Tibial nerve (tissue), 4 donors: ENCODE results near the gene SMC1B. TPM values are rescaled to one million over a fixed set of nuclear protein-coding genes. Genes with fewer than 3 reads are reported as not detected.
"Not testable (repeated sequence)": the region's sequence is repeated elsewhere in the genome, so short reads cannot be mapped to it uniquely, and the experiment has no call there.

Source experiments
- DNase-seq, 2 donors: peaks; one replicate each; pipeline ENCODE4 v3.0.0-alpha.2; 2019; ENCODE audit warnings: low spot score in 2 of 2
- H3K27ac ChIP-seq, 4 donors: fragments of 200-600 bp; sonication (generic) in 3 of 4; one replicate each; pipeline ENCODE4 v1.5.1; 2017 to 2019; ENCODE audit warnings: mild to moderate bottlenecking in 1 of 4
- H3K27me3 ChIP-seq, 2 donors: fragments of 200-600 bp; sonication (generic) in 1 of 2; one replicate each; pipeline versions ENCODE4 v1.5.1 to v1.6.0; 2017 to 2019
- H3K36me3 ChIP-seq, 3 donors: fragments of 200-600 bp; sonication (generic); one replicate each; pipeline ENCODE4 v1.5.1; 2018 to 2019
- H3K4me1 ChIP-seq, 4 donors: fragments of 200-600 bp; sonication (generic) in 3 of 4; one replicate each; pipeline ENCODE4 v1.5.1; 2017 to 2019
- H3K4me3 ChIP-seq, 4 donors: fragments of 200-600 bp; sonication (generic) in 3 of 4; one replicate each; pipeline ENCODE4 v1.5.1; 2017 to 2019; ENCODE audit warnings: mild to moderate bottlenecking in 1 of 4, moderate library complexity in 1 of 4
- H3K9me3 ChIP-seq, 4 donors: fragments of 200-600 bp; sonication (generic) in 3 of 4; one replicate each; pipeline ENCODE4 v1.5.1; 2017 to 2019
- EP300 ChIP-seq, 2 donors: sonication (generic); formaldehyde crosslinking; IDR thresholded peaks; one replicate each; pipeline ENCODE4 v1.6.1; 2017; ENCODE audit warnings: antibody characterized with exemption in 2 of 2, mild to moderate bottlenecking in 1 of 2
- POLR2A ChIP-seq, 2 donors: fragments of 450-650 bp; IDR thresholded peaks; one replicate each; pipeline ENCODE4 v1.6.1; 2017; ENCODE audit warnings: antibody characterized with exemption in 2 of 2, mild to moderate bottlenecking in 2 of 2, moderate library complexity in 2 of 2
- WGBS, 2 donors: methylation state at CpG; one replicate each; pipeline ENCODE4 v1.1.5; 2018; 5-methylcytosine and 5-hydroxymethylcytosine counted together
- total RNA-seq, 4 donors: library from RNA; depleted of rRNA; stranded (reverse); fragments of >200 nt; gene quantifications; one replicate each; pipeline ENCODE4 v1.1.0, GENCODE V29; 2016
- TF ChIP-seq, protein P1 (sequence below), 5 experiments: fragments of 200-600 bp in 3 of 5; fragments of 450-650 bp in 2 of 5; sonication (generic) in 3 of 5; IDR thresholded peaks; one replicate each; pipeline ENCODE4 v1.5.1; 2016 to 2019; ENCODE audit warnings: antibody characterized with exemption in 5 of 5, mild to moderate bottlenecking in 3 of 5, moderate library complexity in 2 of 5

The SMC1B gene
- total RNA-seq, 4 donors from 2014 or later, result not detected

GRCh38 chr22:45302751-45303150 is 110.6 kb downstream of the SMC1B start:
- no peaks in the 10 kb centered on the region for H3K36me3 ChIP-seq
- no peak overlapping the region for H3K4me3 ChIP-seq
- H3K27me3 ChIP-seq, result peaks cover 0 to 2% of the 10 kb centered on the region in 2 donors
- DNase-seq, result no peak
- H3K9me3 ChIP-seq, result no peaks in the 10 kb centered on the region
- no peak for TF ChIP-seq EP300 (IDR thresholded peaks at IDR 0.05)
- TF ChIP-seq, protein P1, sequence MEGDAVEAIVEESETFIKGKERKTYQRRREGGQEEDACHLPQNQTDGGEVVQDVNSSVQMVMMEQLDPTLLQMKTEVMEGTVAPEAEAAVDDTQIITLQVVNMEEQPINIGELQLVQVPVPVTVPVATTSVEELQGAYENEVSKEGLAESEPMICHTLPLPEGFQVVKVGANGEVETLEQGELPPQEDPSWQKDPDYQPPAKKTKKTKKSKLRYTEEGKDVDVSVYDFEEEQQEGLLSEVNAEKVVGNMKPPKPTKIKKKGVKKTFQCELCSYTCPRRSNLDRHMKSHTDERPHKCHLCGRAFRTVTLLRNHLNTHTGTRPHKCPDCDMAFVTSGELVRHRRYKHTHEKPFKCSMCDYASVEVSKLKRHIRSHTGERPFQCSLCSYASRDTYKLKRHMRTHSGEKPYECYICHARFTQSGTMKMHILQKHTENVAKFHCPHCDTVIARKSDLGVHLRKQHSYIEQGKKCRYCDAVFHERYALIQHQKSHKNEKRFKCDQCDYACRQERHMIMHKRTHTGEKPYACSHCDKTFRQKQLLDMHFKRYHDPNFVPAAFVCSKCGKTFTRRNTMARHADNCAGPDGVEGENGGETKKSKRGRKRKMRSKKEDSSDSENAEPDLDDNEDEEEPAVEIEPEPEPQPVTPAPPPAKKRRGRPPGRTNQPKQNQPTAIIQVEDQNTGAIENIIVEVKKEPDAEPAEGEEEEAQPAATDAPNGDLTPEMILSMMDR (IDR thresholded peaks at IDR 0.05), result no peak
- TF ChIP-seq POLR2A (IDR thresholded peaks at IDR 0.05), result no peak
- 55 to 61% methylated on average over 8 of the region's 8 CpGs for WGBS, 2 donors
- H3K27ac ChIP-seq, result no peak overlapping the region
- no peaks in the 10 kb centered on the region for H3K4me1 ChIP-seq

- WGBS, 2 donors, result 66 to 78% methylated on average over 15 of the region's 15 CpGs
- no peak for DNase-seq
- H3K4me3 ChIP-seq, result no peak overlapping the region
- TF ChIP-seq, protein P1 (IDR thresholded peaks at IDR 0.05), result no peak
- H3K27me3 ChIP-seq, result peaks cover 0 to 2% of the 10 kb centered on the region in 2 donors
- H3K36me3 ChIP-seq, result no peaks in the 10 kb centered on the region
- no peaks in the 10 kb centered on the region for H3K9me3 ChIP-seq
- no peak overlapping the region for H3K27ac ChIP-seq
- H3K4me1 ChIP-seq, result no peaks in the 10 kb centered on the region
Observed at GRCh38 chr22:45298934-45299505, 114.4 kb downstream of the SMC1B start.

DNA sequence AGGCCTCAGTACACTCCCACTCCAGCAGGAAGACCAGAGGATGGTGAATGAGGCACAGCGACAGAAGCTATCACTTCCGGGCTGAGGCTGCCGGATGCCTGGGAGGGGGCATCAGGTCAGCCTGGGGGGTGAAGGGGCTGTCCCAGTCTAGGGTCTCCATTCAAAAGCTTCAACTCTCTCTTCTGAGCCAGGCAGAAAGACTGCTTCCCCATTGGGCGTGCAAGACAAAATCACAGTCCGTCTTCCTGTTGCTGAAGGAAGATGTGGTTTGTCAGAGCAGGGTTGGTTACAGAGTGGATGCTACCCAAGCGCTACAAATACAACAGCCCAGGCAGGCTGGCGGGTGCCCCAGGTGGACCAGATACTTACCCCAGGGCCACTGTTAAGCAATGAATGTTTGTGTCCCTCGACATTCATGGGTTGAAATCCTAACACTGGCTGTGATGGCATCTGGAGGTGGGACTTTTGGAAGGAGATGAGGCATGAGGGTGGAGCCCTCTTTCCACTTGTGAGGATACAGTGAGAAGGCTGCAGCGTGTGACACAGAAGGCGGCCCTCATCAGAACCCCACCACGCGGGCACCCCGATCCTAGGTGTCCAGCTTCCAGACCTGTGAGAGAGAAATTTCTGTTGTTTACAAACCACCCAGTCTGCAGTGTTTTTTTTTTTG is 116.6 kb downstream of the SMC1B start:
- H3K27ac ChIP-seq, result no peak overlapping the region
- DNase-seq, result no peak
- peaks cover 0 to 12% of the 10 kb centered on the region in 2 donors for H3K27me3 ChIP-seq
- H3K4me3 ChIP-seq, result no peak overlapping the region
- WGBS, 2 donors, result 57 to 70% methylated on average over 11 to 13 of the region's 13 CpGs
- H3K4me1 ChIP-seq, result no peaks in the 10 kb centered on the region
- H3K9me3 ChIP-seq, result no peaks in the 10 kb centered on the region
- TF ChIP-seq, protein P1 (IDR thresholded peaks at IDR 0.05), result no peak
- TF ChIP-seq EP300 (IDR thresholded peaks at IDR 0.05) (no peak), POLR2A (IDR thresholded peaks at IDR 0.05) (no peak)
- no peaks in the 10 kb centered on the region for H3K36me3 ChIP-seq

GRCh38 chr22:45295492-45295891 is 117.9 kb downstream of the SMC1B start:
- Histone ChIP-seq H3K9me3 (no peaks in the 10 kb centered on the region), H3K36me3 (no peaks in the 10 kb centered on the region), H3K4me3 (no peak overlapping the region), H3K4me1 (peaks cover 0 to 2% (median 0%) of the 10 kb centered on the region in 4 donors), H3K27me3 (peaks cover 0 to 19% of the 10 kb centered on the region in 2 donors), H3K27ac (no peak overlapping the region)
- TF ChIP-seq POLR2A (IDR thresholded peaks at IDR 0.05), result no peak
- TF ChIP-seq, protein P1 (IDR thresholded peaks at IDR 0.05), result no peak
- TF ChIP-seq EP300 (IDR thresholded peaks at IDR 0.05), result no peak
- 75 to 84% methylated on average over 6 to 9 of the region's 9 CpGs for WGBS, 2 donors
- DNase-seq, result no peak

DNA sequence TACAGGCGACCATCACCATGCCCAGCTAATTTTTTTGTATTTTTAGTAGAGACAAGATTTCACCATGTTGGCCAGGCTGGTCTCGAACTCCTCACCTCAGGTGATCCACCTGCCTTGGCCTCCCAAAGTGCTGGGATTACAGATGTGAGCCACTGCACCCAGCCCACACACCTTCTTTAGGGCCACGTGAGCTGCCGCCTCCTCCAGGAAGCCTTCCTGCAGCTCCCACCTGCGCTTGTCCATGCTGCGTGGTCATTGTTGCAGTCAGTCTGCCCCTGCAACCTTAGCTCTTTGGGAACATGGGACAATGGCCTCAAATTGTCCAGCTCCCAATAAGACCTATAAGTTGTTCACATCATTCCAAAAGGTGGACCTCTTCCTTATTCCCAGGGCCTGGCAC is 118.4 kb downstream of the SMC1B start:
- H3K9me3 ChIP-seq, H3K36me3 ChIP-seq, H3K27ac ChIP-seq, DNase-seq, H3K4me1 ChIP-seq, H3K4me3 ChIP-seq: not testable (repeated sequence)
- H3K27me3 ChIP-seq, result peaks cover 0 to 19% of the 10 kb centered on the region in 2 donors
- WGBS, 2 donors, result 85 to 92% methylated on average over 6 of the region's 6 CpGs

Other genes with a start within 250 kb of the SMC1B start
- 10 to 100 TPM; 38.9 to 96.9 (median 72.0) TPM for gene NUP50, start 249.7 kb downstream of the SMC1B start, total RNA-seq
- 10 to 100 TPM; 51.6 to 64.9 (median 62.0) TPM for gene KIAA0930, start 172.7 kb downstream of the SMC1B start, total RNA-seq
- gene UPK3A, start 128.7 kb downstream of the SMC1B start, total RNA-seq, result not detected
- 100 to 1,000 TPM in 2 of 4 donors, 10 to 100 TPM in 2; 16.8 to 171 (median 83.2) TPM for gene FAM118A, start 103.7 kb downstream of the SMC1B start, total RNA-seq
- under 1 TPM in 1 of 4 donors, not detected in 3; 0.42 TPM for gene RIBC2, start 94 bp upstream of the SMC1B start, total RNA-seq
- gene FBLN1, start 89.3 kb upstream of the SMC1B start, total RNA-seq, result 1,000 to 10,000 TPM in 1 of 4 donors, 100 to 1,000 TPM in 3; 172 to 1,145 (median 351) TPM